Measurements from ENCODE around the gene MCF2L.

DNA sequence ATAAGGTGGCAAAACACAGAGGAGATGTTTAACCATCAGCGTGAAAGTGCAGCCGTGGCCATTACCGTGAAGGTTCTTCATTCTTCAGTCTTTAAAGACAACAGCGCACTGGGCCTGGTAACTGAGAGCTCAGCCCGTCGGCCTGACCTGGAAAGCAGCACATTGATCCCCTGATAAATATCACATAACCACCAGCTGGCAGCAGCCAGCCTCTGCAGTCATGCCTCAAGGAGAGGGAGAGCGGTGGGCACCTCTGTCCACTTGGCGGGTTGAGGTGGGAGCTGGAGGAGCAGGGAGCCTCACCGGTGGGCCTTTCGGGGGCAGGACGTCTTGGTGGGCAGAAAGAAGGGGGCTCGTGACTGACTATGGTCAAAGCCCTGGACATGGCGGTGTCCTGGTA lies 58.1 kb downstream of the MCF2L start:
- no peak for TF ChIP-seq POLR2A (IDR thresholded peaks at IDR 0.05; ENCODE audit: low read depth, low read length)
- TF ChIP-seq POLR2AphosphoS5 (IDR thresholded peaks at IDR 0.05; ENCODE audit: low read depth, low read length), result no peak
- TF ChIP-seq POU2F2 (IDR thresholded peaks at IDR 0.05; ENCODE audit: low read depth, low read length), result no peak
- TF ChIP-seq TAF1 (IDR thresholded peaks at IDR 0.05; ENCODE audit: low read depth, low read length), result no peak
- no peak for TF ChIP-seq SPI1 (IDR thresholded peaks at IDR 0.05; ENCODE audit: low read depth, low read length)

All from GM12891 (cell line).